Chondrocyte (in vitro differentiated cells): ENCODE measurements around the gene PPP2R5C. TPM values are rescaled to one million over a fixed set of nuclear protein-coding genes. Genes with fewer than 3 reads are reported as not detected.

Experiments
- DNase-seq: peaks from one replicate; pipeline ENCODE4 v3.0.0; 2021; ENCODE audit warnings: mixed read lengths, low spot score
- H3K27ac Mint-ChIP-seq: one replicate; pipeline ENCODE4 v1.8.0; 2021; ENCODE audit warnings: mild to moderate bottlenecking, moderate library complexity, mixed read lengths; ENCODE audit not compliant: unreplicated experiment
- H3K27me3 Mint-ChIP-seq: 2 replicates; pipeline ENCODE4 v1.8.0; 2021; ENCODE audit warnings: low read depth, mixed read lengths
- H3K36me3 Mint-ChIP-seq: 2 replicates; pipeline ENCODE4 v1.8.0; 2021; ENCODE audit warnings: low read depth, mixed read lengths
- H3K4me1 Mint-ChIP-seq: 2 replicates; pipeline ENCODE4 v1.8.0; 2021; ENCODE audit warnings: low read depth, mild to moderate bottlenecking, mixed read lengths
- H3K4me3 Mint-ChIP-seq: one replicate; pipeline ENCODE4 v1.8.0; 2021; ENCODE audit warnings: mild to moderate bottlenecking, moderate library complexity, mixed read lengths; ENCODE audit not compliant: unreplicated experiment
- H3K9me3 Mint-ChIP-seq: 2 replicates; pipeline ENCODE4 v1.8.0; 2021; ENCODE audit warnings: low read depth, mixed read lengths
- total RNA-seq: library from RNA; stranded (reverse); gene quantifications from 3 replicates; pipeline ENCODE4 v1.2.1, GENCODE V29; 2021
- TF ChIP-seq, protein P1 (sequence below): fragments of 200-600 bp; sonication (generic); IDR thresholded peaks from 2 replicates; pipeline ENCODE4 v1.5.0; 2021; ENCODE audit warnings: antibody characterized with exemption, mild to moderate bottlenecking, moderate library complexity

Gene PPP2R5C
- total RNA-seq, 1 donor from 2014 or later: 95.0 TPM

- DNase-seq: no peak
- no peaks in the 10 kb centered on the region for H3K27me3 Mint-ChIP-seq
- TF ChIP-seq, protein P1, sequence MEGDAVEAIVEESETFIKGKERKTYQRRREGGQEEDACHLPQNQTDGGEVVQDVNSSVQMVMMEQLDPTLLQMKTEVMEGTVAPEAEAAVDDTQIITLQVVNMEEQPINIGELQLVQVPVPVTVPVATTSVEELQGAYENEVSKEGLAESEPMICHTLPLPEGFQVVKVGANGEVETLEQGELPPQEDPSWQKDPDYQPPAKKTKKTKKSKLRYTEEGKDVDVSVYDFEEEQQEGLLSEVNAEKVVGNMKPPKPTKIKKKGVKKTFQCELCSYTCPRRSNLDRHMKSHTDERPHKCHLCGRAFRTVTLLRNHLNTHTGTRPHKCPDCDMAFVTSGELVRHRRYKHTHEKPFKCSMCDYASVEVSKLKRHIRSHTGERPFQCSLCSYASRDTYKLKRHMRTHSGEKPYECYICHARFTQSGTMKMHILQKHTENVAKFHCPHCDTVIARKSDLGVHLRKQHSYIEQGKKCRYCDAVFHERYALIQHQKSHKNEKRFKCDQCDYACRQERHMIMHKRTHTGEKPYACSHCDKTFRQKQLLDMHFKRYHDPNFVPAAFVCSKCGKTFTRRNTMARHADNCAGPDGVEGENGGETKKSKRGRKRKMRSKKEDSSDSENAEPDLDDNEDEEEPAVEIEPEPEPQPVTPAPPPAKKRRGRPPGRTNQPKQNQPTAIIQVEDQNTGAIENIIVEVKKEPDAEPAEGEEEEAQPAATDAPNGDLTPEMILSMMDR: peak; percentile 76
- H3K4me3 Mint-ChIP-seq: no peak overlapping the region
- no peak overlapping the region for H3K27ac Mint-ChIP-seq
- H3K9me3 Mint-ChIP-seq: no peaks in the 10 kb centered on the region
- peaks cover 31% of the 10 kb centered on the region for H3K4me1 Mint-ChIP-seq
- H3K36me3 Mint-ChIP-seq: no peaks in the 10 kb centered on the region
Observed at GRCh38 chr14:101960225-101960624, 198.7 kb downstream of the PPP2R5C start.

DNA sequence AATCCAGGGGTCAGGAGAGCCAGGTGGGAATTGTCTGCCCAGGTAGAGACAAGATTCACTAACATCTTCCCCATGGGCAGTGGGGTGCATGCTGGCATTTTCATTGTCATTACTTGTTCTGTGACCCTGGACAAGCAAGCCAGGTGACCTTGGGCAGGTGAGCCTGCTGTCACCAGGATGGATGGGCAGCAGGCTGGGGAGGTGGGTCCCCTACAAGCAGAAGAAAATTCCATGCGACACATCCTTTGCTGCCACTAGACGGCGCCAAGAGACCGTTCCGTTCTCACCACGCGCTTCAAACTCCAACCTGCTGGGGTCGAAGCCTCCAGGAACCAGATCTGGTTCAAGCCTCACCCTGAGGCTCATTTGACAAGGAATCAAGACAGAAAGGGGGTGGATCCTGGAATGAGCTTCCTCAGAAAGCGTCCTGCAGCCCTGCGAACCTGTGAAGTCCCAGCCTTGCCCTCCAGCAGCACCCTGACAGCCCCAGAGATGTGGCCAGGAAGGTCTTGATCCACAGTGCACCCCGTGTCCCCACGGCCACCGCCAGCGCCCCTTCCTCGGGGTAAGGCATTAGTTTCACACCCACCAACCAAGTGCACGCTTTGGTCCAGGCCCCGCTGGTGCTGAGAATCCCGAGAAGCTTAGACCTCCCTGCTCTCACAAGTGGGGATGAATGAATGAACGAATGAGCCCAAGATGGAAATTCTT, 199.7 kb downstream of the PPP2R5C start:
- Mint-ChIP-seq H3K4me1 (peaks cover 36% of the 10 kb centered on the region), H3K4me3 (no peak overlapping the region), H3K27me3 (no peaks in the 10 kb centered on the region), H3K9me3 (no peaks in the 10 kb centered on the region), H3K36me3 (no peaks in the 10 kb centered on the region), H3K27ac (peak overlapping the region; percentile 67)
- TF ChIP-seq, protein P1: peak; percentile 88
- DNase-seq: no peak

DNA sequence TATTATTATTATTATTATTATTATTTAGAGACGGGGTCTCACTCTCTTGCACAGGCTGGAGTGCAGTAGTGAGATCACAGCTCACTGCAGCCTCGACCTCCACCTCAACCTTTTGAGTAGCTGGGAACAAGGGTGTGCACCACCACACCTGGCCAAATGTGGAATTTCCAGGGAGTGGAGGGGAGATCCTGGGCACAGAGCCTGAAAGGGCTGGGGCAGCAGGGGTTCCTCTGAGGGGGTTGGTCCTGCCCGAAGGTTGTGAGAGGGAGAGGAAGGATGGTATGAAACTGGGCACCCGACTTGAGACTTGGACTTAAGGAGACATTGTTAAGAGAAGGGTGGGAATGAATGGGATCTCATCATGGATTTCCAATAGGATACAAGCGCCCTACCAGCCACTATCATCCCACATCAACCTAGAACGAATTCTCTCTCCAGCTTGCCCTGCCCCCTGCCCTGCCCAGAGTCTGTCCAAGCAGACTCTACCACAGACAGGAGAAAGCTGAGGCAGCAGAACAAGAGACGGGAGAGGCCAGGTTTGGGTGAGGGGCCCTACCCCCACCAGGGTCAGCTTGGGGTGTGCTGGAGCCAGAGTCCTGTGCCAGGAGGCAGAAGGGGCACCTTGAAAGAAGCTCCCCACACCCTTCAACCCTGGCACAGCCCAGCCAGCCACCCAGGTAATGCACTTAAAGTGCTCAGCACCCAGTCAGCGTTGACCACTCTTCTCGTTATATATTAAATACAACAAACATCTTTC, 200.4 kb downstream of the PPP2R5C start:
- Mint-ChIP-seq H3K4me3 (no peak overlapping the region), H3K27me3 (no peaks in the 10 kb centered on the region), H3K27ac (peak overlapping the region; percentile 91), H3K36me3 (no peaks in the 10 kb centered on the region), H3K4me1 (peaks cover 41% of the 10 kb centered on the region), H3K9me3 (no peaks in the 10 kb centered on the region)
- TF ChIP-seq, protein P1: no peak
- DNase-seq: no peak

GRCh38 chr14:101962503-101962874, 201.0 kb downstream of the PPP2R5C start:
- Mint-ChIP-seq H3K27ac (peak overlapping the region; percentile 91), H3K27me3 (no peaks in the 10 kb centered on the region), H3K36me3 (no peaks in the 10 kb centered on the region), H3K9me3 (no peaks in the 10 kb centered on the region), H3K4me3 (peak overlapping the region; percentile 36), H3K4me1 (peaks cover 46% of the 10 kb centered on the region)
- no peak for DNase-seq
- TF ChIP-seq, protein P1: no peak

- peaks cover 52% of the 10 kb centered on the region for H3K4me1 Mint-ChIP-seq
- H3K27ac Mint-ChIP-seq: peak overlapping the region; percentile 91
- TF ChIP-seq, protein P1: no peak
- H3K9me3 Mint-ChIP-seq: no peaks in the 10 kb centered on the region
- peaks cover 2% of the 10 kb centered on the region for H3K36me3 Mint-ChIP-seq
- H3K27me3 Mint-ChIP-seq: no peaks in the 10 kb centered on the region
- no peak for DNase-seq
- H3K4me3 Mint-ChIP-seq: peak overlapping the region; percentile 36
Observed at GRCh38 chr14:101963052-101963451, 201.5 kb downstream of the PPP2R5C start.
